ENCODE data around the gene APBB2.

The APBB2 gene

DNA sequence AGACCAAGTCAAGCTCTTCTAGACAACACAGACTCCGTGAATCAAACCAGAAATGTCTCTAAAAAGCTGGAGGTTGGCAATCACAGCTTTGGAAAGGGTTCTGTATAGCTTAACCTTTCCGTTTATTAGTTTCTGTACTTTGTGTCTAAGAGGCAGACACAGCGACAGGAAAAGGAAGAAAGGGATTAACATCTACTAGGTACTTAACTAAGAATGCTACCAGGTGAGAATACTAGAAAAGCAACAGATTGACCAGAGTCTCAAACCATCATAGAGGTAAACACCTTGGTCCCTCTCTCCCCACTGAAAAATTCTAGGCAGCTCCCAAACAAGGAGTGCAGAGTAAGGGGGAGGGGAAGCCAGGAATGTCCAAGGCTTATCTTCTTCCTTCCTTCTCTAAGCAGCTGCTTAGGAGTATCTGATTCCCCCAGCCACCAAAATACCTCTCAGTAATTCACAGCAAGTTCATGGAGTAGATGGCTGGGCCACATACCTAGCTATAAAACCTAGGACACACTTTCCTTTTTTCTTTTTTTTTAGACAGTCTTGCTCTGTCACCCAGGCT is 80.8 kb downstream of the APBB2 start:
- DNase-seq, result no peak

DNA sequence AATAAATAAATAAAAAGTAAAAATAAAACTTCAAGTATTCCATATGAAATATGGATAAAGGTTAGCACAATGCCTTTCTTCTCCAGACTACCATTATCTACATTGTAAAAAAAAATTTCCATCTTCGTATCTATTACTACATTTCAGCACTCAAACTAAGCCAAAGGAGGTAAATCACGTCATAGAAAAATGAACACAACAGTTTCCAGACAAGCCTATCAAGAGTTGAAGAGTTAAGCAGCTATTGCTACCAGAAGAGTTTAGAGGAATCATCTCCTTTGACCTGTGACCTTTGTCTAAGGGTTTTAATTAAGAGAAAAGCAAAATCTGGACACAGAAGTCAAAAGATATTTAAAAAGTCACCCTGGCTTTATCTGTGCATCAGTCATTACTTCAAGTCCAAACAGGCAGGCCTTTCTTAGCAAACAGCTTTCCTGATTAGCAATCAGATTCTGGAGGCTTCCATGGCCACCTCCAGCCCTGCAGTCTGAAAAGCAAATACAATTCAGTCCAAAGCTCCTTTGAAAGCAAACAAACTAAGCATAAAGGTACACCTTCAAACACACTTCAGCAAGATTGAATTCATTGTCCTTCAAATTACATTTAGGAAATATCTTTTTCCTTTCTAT is 82.2 kb downstream of the APBB2 start:
- DNase-seq, result no peak

DNA sequence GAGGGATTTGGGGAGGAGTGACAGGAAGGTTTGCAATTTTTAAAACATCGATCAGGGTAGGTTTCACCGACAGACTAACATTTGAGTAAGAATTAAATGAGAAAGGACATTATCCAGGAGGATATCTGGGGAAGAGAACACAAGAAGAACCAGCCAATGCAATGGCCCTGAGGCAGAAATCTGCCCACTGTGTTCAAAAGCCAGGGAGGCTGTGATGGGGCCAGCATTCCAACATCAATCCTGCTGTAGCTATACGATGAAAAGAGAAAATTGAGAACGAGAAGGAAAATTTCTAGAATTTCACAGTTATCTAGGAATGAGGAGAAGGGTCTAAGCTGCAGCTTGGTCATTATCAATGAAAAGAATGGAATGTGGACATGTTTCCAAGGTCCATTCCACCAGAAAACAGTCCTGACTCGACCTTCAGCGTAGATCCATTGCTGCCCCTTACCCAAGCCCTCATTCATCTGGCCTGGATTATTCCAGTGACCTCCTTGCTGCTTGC is 84.4 kb downstream of the APBB2 start:
- DNase-seq, result no peak

DNA sequence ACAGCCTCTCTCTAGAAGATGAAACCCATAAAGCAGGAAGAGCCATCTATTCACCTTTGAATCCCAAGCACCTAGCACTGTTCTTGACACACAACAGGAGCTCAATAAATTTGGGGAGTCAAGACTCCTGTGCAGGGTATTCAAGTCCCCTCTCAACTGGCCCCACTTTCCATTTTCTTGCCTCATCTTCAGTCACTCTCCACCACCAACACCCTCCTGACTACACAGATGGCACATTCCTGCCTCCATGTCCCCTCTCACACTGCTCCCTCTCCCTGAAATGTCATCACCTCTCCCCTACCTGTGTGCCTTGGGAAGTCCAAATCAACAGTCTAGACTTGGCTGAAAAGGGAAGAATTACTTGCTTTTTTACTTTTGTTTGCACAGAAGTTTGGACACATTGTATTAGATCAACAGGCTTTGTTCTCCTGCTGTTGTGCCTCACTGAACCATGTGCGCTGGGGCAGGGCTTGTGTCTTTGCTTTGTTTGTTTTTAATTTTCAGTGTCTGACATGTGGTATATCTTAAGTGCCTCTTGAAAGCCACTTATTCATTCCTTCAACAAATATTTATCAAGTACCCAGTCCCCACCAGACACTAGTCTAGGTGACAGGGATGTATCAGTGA is 85.1 kb downstream of the APBB2 start:
- DNase-seq, result no peak

DNA sequence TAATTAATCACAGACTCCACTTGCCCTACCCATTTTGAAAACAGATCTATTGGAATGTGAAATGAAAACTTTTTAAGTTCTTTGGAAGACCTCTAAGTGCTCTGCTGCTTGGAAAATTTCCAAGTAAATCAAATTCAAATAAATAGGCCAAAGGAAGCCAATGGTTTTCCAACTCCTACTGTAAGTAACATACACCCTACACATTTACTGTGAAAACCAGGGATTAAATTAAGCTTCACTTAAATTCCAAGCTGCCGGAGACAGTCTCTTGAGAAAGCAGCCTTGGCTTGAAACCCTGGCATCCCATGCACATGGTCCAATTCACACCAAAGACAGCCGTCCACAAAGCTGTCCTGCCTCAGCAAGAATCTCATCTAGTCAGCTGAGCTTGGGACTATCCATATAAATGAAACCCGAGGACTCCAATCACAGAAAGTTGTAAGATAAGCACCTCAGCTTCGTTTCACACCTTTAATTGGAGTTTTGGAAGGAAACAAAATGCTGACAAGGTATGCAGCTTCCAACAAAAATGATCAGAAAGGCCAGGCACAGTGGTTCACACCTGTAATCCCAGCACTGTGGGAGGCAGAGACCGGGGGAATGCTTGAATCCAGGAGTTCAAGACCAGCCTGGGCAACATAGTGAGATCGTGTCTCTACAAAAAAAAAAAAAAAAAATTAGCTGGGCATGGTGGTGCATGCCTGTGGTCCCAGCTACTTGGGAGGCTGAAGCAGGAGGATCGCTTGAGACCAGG is 88.6 kb downstream of the APBB2 start:
- DNase-seq, result no peak

DNA sequence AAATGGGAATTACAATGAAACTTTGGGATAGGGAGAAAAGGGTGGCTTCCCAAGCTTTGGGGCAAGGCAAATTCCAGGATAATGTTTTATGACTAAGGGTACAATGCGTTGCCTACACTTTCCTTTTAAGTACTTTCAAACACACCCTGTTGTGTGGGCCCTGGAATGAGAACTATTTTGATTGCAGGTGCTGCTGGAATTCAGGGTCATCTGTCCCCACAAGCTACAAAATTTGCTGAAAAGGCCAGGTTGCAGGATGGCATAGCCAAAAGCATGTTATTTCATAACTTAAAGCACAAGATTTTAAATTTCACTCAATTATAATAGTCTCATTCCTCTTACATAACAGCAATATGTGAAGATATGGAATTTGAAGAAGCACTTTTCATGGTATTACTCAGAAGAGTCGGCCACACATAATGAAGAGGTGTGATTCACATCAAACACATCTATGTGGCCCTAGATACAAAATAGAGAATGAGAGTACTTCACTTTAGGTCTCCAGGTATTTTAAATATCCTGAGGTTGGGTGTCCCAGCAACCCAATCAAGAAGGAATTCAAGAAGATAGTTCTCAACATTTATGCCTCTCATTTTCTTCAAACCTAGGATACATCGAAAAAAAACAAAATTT is 89.3 kb downstream of the APBB2 start:
- no peak for DNase-seq

DNA sequence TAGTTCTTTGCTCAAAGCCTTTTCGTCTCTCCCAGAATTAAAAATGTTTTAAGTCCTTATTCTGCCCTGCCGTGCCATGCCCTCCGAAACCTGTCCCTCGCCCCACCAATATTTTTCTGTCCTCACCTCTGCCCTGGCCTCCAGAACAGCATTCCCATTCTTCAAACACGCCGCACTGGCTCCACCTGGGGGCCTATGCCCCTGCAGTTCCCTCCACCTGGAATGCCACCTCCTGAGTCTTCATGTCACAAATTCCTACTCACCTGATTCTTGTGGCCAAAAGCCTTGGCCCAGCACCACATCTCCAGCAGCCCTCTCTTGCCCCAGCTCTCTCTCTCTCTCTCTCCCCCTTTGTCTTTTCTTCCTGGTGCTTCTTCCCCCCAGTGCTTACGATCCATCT is 91.6 kb downstream of the APBB2 start:
- DNase-seq, result no peak

DNA sequence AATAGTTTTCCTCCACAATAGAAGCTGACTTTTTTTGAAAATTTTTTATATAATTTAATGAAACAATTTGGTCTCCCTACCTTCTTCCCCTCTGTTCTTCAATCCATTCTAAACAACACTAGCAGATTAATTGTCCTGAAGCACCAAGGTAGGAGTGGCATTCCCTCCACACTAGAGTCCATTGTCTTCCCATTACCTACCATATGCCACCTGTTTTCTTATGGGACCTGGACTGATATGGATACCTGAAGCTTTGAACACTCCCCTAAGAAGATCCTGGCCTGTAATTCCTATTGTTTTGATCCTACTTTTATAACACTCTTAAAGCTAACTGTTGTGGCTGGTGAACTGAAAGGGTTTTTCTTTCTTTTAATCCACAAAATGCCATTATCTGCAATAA is 92.0 kb downstream of the APBB2 start:
- no peak for DNase-seq

DNA sequence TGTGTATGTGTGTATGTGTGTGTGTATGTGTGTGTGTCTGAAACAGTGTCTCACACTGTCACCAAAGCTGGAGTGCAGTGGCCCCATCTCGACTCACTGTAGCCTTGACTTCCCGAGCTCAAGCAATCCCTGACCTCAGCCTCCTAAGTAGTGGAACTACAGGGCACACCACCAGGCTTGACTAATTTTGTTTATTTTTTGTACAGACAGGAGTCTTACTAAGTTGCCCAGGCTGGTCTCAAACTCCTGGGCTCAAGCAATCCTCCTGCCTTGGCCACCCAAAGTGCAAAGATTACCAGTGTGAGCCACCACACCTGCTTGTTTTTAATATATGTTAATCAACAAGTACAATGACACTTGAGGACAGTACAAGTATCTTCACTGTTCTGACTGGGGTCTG is 92.4 kb downstream of the APBB2 start:
- no peak for DNase-seq

DNA sequence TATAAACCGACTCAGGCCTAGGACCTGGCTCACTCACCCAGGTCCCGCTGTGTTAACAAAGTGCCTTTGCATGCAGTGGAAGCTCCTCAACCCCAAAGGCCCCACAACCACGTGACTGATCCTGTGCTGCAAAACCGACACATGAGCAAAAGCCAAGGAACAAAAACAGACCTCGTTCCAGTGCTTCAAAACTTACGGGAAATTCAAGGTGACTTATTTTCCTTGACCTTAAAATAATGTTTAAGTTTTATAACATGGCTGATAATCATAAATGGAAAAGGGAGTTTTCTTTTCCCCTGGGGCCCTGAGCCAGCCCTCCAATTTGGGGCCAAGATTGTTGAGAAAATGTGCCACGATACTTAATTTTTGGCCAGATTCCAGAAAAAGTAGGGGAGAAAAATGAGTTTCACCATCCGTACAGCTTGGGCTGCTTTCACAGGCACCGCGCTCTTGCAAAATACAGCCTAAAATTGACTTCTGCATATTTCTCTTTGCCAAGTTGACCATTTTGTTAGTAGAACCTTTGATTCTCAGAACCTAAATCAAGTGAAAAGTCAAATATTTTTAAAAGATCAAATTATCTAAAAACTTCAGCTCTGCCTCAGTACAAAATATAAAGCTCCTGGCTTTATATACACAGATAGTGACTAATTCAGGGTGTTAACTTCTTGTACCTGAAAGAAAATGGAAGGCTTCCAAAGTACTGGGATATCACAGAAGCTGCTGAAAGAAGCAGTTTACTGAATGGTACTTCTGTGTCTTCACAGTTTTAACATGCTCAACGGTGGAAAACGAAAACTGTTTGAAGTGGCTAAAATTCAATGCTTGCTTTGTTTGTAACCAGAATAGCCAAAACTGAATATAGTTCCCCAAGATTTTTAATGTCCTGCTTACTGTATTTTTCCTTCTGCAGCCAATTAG is 93.8 kb downstream of the APBB2 start:
- DNase-seq, result no peak

DNA sequence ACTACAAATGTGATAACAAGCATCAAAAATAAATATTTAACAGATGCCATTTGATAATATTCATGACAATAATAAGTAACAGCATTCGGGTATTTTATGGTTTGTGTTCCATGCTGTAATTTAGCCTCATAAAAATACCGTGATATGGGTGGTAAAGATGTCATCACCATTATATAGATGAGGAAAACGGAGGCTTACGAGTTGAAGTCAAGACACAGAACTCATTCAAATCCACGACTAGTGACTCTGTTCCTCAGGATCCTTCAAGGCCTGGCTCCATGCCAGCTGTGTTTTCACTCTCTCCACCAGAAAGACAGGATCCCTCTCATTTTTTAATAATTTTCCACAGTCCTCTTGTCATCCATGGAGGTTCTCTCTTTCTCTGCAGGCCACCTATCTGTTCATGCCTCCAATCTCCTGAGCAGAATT is 94.5 kb downstream of the APBB2 start:
- DNase-seq, result no peak

DNA sequence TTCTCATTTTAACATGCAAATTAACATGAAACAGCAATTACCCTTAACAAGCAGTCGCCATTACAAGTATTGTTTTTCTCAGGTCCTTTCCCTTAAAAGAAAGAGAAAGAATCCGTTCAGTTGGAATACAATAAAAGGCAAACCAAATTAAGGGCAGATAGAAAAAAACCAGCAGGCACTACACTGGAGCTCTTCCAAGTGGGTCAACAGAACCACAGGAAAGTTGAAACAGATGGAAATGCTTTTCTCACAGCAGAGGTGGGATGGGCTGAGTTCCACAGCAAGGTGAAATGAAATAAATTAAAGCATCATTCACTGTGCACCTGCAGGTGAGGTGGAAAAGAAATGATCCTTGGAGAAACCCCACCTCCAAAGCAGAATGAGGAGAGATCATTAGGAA is 102.6 kb downstream of the APBB2 start:
- DNase-seq, result no peak

DNA sequence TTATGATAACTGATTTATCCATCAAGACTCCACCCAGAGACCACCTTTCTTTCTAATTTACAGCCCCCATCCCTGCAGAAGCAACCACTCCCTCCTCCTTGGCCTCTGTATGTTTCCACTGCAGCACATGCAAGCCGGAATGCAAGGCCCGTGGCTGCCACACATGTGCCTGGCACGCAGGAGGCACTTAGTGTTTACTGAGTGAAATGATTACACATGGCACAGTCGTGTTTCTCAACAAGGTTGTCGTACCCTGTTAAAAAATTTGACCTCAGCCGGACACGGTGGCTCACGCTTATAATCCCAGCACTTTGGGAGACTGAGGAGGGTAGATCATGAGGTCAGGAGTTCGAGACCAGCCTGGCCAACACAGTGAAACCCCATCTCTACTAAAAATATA is 104.3 kb downstream of the APBB2 start:
- no peak for DNase-seq

DNA sequence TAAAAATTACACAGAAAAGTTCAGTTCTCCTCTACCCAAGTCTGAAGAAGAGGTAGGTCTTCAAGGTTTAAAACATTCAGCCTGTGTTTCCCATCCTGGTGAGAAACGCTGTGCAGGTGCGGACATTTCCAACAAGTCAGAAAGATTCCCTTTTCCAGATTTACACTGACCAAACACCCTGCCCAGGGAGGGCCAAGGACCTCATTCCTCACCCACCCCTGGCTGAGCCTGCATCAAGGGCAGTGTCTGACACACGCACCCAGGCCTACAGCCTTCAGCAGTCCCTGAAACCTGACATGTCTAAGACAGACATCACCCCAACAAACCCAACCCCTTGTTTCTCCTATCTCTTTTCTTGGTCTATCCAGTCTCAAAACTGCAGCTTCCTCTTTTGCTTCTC is 105.9 kb downstream of the APBB2 start:
- no peak for DNase-seq

DNA sequence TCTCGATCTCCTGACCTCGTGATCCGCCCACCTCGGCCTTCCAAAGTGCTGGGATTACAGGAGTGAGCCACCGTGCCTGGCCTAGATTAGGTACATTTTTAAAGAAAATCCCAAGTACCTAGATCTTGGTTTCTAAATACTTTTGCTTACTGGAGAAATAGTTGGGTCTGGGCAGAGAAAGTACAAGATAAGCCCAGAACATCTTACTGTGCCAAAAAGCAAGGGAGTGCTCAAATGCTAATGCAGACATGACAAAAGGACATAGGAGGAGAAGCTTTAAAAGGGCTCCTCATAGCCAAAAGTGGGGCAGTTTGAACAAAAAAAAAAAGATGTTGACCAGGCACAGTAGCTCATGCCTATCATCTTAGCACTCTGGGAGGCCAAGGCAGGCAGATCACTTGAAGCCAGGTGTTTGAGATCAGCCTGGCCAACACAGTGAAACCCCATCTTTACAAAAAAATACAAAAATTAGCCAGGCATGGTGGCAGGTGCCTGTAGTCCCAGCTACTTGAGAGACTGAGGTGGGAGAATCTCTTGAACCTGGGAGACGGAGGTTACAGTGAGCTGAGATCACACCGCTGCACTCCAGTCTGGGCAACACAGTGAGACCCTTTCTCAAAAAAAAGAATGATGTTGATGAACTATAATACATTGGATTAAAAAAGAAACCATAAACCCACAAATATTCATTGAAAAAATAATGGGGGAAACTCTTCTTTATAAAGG is 107.5 kb downstream of the APBB2 start:
- DNase-seq, result no peak

DNA sequence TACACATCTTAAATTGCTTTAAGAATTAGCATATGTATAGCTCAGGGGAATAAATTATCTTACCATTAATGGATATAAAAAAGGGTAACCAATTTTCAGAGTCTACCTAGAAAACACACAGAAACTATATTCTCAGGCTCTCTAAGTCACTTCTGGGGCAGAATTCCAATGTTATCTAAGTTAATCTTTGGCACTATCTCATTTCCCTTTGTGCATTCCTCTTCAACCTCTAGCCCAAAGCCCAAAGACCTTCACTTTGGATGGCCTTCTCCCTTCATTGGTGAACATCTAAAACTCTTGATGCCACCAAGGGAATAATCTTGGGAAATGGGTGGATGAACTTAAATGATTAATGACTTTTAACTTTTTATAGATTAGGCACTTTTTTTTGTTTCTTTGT is 108.3 kb downstream of the APBB2 start:
- DNase-seq, result no peak

DNA sequence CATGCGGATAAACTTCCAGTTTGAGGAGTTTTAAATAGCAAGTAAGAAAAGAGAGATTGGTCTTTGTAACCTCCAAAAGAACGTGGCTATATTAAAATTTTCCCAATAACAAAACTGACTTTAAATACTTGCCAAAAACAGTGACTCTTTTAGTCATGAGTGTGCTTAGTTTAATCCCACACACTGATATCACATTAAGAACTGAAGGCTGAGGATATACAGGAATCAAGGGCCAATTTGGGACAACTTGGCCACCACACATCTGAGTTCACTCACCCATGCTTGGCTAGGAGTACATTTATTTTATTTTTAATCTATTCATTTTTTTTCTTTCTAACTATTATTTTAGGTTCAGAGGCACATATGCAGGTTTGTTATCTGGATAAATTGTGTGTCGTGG is 110.2 kb downstream of the APBB2 start:
- no peak for DNase-seq

DNA sequence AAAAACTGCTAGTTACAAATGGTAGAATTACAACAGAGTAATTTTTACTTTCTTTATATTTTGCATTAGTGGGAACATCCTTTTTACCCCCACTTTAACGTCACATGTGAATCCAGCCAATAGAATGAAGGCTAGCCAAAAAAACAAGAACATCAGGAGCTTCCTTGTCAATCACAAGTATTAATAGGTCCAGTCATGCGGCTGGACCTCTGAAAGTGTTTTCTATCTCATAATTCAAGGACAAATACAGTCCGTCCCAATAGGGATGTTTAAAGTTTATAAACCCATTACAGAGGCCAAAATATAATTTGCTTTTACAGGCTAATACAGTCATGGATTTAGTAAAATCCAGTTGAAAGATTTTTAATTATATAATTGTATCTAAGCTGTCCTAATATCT is 110.7 kb downstream of the APBB2 start:
- no peak for DNase-seq

DNA sequence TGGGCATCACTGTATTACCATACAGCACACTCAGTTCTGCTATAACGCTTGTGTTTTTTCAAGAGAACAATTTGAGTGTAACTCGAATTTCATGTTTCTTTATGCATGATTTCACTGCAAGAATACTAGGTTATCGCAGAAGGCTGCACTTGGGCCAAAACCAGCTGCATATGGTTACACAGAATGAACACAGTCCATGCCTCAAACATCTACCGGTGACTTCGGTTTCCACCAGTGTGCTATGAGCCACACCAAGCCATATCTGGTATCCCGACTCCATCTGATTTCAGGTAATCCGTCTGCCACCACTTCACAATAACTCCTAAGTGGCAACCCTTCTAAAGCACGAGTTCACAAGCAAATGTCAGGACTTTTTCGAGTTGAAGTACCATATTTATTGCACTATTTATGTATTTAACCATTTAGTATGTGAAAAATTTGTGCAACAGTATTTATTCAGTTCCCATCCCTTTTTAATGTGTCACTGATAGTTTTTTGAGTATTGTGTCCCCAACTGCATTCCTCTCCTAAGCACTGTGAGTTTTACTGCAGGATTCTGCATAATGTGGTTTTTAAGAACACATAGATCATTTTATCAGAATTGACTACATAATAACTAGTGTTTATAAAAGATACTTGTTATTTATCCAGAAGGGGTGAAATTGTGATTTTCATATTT is 111.8 kb downstream of the APBB2 start:
- no peak for DNase-seq

DNA sequence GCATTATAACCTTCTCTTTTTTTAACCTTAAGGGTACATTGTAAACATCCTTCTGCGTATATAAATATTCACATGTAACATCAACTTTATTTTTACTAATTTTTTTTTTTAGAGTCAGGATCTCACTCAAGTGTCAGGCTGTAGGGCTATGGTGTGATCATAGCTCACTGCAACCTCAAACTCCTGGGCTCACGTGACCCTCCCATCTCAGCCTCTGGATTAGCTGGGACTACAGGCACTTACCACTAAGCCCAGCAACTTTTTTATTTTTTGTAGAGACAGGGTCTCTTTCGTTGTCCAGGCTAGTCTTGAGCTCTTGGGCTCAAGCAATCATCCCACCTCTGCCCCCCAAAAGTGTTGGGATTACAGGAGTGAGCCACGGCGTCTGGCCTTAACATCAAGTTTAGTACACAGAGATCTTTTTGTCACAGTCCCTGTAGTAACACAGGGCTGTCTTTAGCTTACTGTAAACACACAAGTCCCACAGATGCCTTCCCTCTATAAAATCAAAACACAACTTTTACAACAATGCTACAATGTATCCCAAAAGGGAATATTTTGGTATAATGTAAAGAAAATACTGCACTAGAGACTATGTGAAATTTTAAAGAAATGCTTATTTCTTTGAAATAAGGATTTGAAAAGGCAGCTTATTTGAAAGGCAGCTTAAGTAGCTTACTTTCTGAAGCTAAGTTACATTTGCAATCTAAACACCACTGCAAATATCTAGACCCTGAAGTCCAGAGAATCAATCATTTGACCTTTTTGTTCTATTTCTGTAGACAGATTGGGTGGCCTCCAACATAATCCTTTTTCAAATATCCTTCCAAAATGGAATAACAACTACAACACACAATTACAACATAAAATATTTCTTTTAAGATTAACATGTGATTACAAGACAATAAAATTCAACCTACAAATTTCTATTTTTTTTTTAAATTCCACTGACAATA is 116.0 kb downstream of the APBB2 start:
- no peak for DNase-seq
